Small intestine (tissue), 7 donors: Measurements from ENCODE around the gene CAMTA1. TPM values are rescaled to one million over a fixed set of nuclear protein-coding genes. Genes with fewer than 3 reads are reported as not detected.

ENCODE experiments used
- DNase-seq, 2 donors: peaks; one replicate each; pipeline versions ENCODE4 v3.0.0 to v3.0.0-alpha.2; 2013
- FAIRE-seq: peaks from 2 replicates; lab custom pipeline; 2012; peaks lifted over from hg19 to GRCh38; lab: Jason Lieb, UNC
- H3K27ac ChIP-seq, 3 donors: one replicate each; pipeline ENCODE4 v1.5.1; 2013; ENCODE audit warnings: low read length in 2 of 3, mild to moderate bottlenecking in 2 of 3, control low read depth in 1 of 3, inconsistent platforms in 1 of 3, low read depth in 1 of 3, moderate library complexity in 1 of 3
- H3K27me3 ChIP-seq, 3 donors: one replicate each; pipeline ENCODE4 v1.6.1; 2013; ENCODE audit warnings: low read length in 3 of 3, inconsistent platforms in 1 of 3; ENCODE audit not compliant: control insufficient read depth in 3 of 3, insufficient read depth in 3 of 3
- H3K36me3 ChIP-seq, 3 donors: one replicate each; pipeline ENCODE4 v1.6.1; 2013; ENCODE audit warnings: low read length in 3 of 3, inconsistent platforms in 1 of 3, low read depth in 1 of 3, mild to moderate bottlenecking in 1 of 3, moderate library complexity in 1 of 3; ENCODE audit not compliant: control insufficient read depth in 3 of 3, insufficient read depth in 2 of 3
- H3K4me1 ChIP-seq, 3 donors: one replicate each; pipeline ENCODE4 v1.6.1; 2013; ENCODE audit warnings: low read length in 2 of 3, inconsistent platforms in 1 of 3, low read depth in 1 of 3, mild to moderate bottlenecking in 1 of 3, moderate library complexity in 1 of 3; ENCODE audit not compliant: control insufficient read depth in 3 of 3, insufficient read depth in 2 of 3
- H3K4me3 ChIP-seq, 3 donors: one replicate each; pipeline ENCODE4 v1.5.1; 2013; ENCODE audit warnings: low read length in 3 of 3, control low read depth in 1 of 3, inconsistent platforms in 1 of 3, low read depth in 1 of 3, mild to moderate bottlenecking in 1 of 3, moderate library complexity in 1 of 3
- H3K9me3 ChIP-seq, 2 donors: one replicate each; pipeline ENCODE4 v1.6.1; 2013; ENCODE audit warnings: low read depth in 1 of 2, low read length in 1 of 2; ENCODE audit not compliant: control insufficient read depth in 2 of 2, insufficient read depth in 1 of 2
- WGBS, 3 donors: extraction: QIAGEN DNeasy Blood & Tissue Kit; methylation state at CpG; one replicate each; pipeline ENCODE4 v1.1.7; 2013; 5-methylcytosine and 5-hydroxymethylcytosine counted together
- polyA plus RNA-seq, 4 donors: library from polyadenylated mRNA; stranded (reverse) in 3 of 4; unstranded in 1 of 4; fragments of 200-250 nt in 3 of 4; fragments of 120-200 nt in 1 of 4; gene quantifications; one replicate each; pipeline versions ENCODE4 v1.2.1 to v1.2.3, GENCODE V29; 2013
- donor health status: healthy with polysubstance abuse.
- donor health status: control.
- donor health status: control.
- donor health status: Bipolar disorder and iron deficiency.
- donor health status: healthy.

Gene CAMTA1
- polyA plus RNA-seq, 4 donors, result 57.6 to 177 (median 147) TPM

GRCh38 chr1:7427605-7428300 lies 642.5 kb downstream of the CAMTA1 start:
- Histone ChIP-seq H3K36me3 (no peaks in the 10 kb centered on the region), H3K4me1 (no peaks in the 10 kb centered on the region), H3K27ac (no peak overlapping the region), H3K9me3 (no peaks in the 10 kb centered on the region), H3K27me3 (no peaks in the 10 kb centered on the region), H3K4me3 (no peak overlapping the region)
- 58 to 71% (median 67%) methylated on average over 17 of the region's 17 CpGs for WGBS, 3 donors
- DNase-seq, result no peak
- no peak for FAIRE-seq

- WGBS, 3 donors, result 95 to 96% (median 95%) methylated on average over 3 of the region's 3 CpGs
- DNase-seq (no peak), FAIRE-seq (no peak)
- H3K4me1 ChIP-seq, result no peaks in the 10 kb centered on the region
- no peaks in the 10 kb centered on the region for H3K36me3 ChIP-seq
- H3K27me3 ChIP-seq, result no peaks in the 10 kb centered on the region
- no peak overlapping the region for H3K4me3 ChIP-seq
- H3K27ac ChIP-seq, result no peak overlapping the region
- H3K9me3 ChIP-seq, result no peaks in the 10 kb centered on the region
These were observed 644.0 kb downstream of the CAMTA1 start for GRCh38 chr1:7429290-7429689.

- FAIRE-seq, result no peak
- Histone ChIP-seq H3K27me3 (no peaks in the 10 kb centered on the region), H3K4me3 (no peak overlapping the region), H3K4me1 (no peaks in the 10 kb centered on the region), H3K36me3 (no peaks in the 10 kb centered on the region), H3K9me3 (no peaks in the 10 kb centered on the region), H3K27ac (no peak overlapping the region)
- no peak for DNase-seq
- 77 to 94% (median 81%) methylated on average over 6 to 7 of the region's 7 CpGs for WGBS, 3 donors
These were observed 644.9 kb downstream of the CAMTA1 start for GRCh38 chr1:7430047-7430608.

GRCh38 chr1:7430691-7431090 lies 645.4 kb downstream of the CAMTA1 start:
- H3K27ac ChIP-seq, result no peak overlapping the region
- H3K4me1 ChIP-seq, result no peaks in the 10 kb centered on the region
- no peaks in the 10 kb centered on the region for H3K9me3 ChIP-seq
- no peak for DNase-seq
- no peaks in the 10 kb centered on the region for H3K36me3 ChIP-seq
- H3K4me3 ChIP-seq, result no peak overlapping the region
- WGBS, 3 donors, result 73 to 91% (median 81%) methylated on average over 1 of the region's 1 CpG
- no peak for FAIRE-seq
- no peaks in the 10 kb centered on the region for H3K27me3 ChIP-seq

GRCh38 chr1:7432102-7432899 lies 647.0 kb downstream of the CAMTA1 start:
- no peak overlapping the region for H3K4me3 ChIP-seq
- 86 to 88% (median 87%) methylated on average over 15 of the region's 15 CpGs for WGBS, 3 donors
- FAIRE-seq, result no peak
- DNase-seq, result no peak
- H3K27me3 ChIP-seq, result no peaks in the 10 kb centered on the region
- no peaks in the 10 kb centered on the region for H3K4me1 ChIP-seq
- no peak overlapping the region for H3K27ac ChIP-seq
- no peaks in the 10 kb centered on the region for H3K36me3 ChIP-seq
- H3K9me3 ChIP-seq, result no peaks in the 10 kb centered on the region

GRCh38 chr1:7432900-7433380 lies 647.7 kb downstream of the CAMTA1 start:
- 78 to 83% (median 80%) methylated on average over 5 of the region's 5 CpGs for WGBS, 3 donors
- no peak for DNase-seq
- Histone ChIP-seq H3K27ac (no peak overlapping the region), H3K9me3 (no peaks in the 10 kb centered on the region), H3K4me1 (no peaks in the 10 kb centered on the region), H3K27me3 (no peaks in the 10 kb centered on the region), H3K4me3 (no peak overlapping the region), H3K36me3 (no peaks in the 10 kb centered on the region)
- FAIRE-seq, result no peak

- no peak for FAIRE-seq
- no peaks in the 10 kb centered on the region for H3K36me3 ChIP-seq
- DNase-seq, result no peak
- no peaks in the 10 kb centered on the region for H3K4me1 ChIP-seq
- no peaks in the 10 kb centered on the region for H3K9me3 ChIP-seq
- 91 to 95% (median 93%) methylated on average over 5 of the region's 5 CpGs for WGBS, 3 donors
- no peak overlapping the region for H3K27ac ChIP-seq
- H3K27me3 ChIP-seq, result no peaks in the 10 kb centered on the region
- H3K4me3 ChIP-seq, result no peak overlapping the region
These were observed 649.3 kb downstream of the CAMTA1 start for GRCh38 chr1:7434566-7434965.

- Histone ChIP-seq H3K4me3 (no peak overlapping the region), H3K9me3 (no peaks in the 10 kb centered on the region), H3K27ac (no peak overlapping the region), H3K36me3 (no peaks in the 10 kb centered on the region), H3K27me3 (no peaks in the 10 kb centered on the region), H3K4me1 (no peaks in the 10 kb centered on the region)
- DNase-seq, result no peak
- WGBS, 3 donors, result 90 to 94% (median 91%) methylated on average over 14 of the region's 14 CpGs
- FAIRE-seq, result no peak
These were observed 650.2 kb downstream of the CAMTA1 start for GRCh38 chr1:7435276-7436055.
